OCI-M2 (cell line): Measurements from ENCODE around the gene PCK2.

Experiments
- DNase-seq: peaks from one replicate; lab custom pipeline; 2025; ENCODE audit not compliant: unreplicated experiment; lab: John Stamatoyannopoulos, UW

Gene PCK2

DNA sequence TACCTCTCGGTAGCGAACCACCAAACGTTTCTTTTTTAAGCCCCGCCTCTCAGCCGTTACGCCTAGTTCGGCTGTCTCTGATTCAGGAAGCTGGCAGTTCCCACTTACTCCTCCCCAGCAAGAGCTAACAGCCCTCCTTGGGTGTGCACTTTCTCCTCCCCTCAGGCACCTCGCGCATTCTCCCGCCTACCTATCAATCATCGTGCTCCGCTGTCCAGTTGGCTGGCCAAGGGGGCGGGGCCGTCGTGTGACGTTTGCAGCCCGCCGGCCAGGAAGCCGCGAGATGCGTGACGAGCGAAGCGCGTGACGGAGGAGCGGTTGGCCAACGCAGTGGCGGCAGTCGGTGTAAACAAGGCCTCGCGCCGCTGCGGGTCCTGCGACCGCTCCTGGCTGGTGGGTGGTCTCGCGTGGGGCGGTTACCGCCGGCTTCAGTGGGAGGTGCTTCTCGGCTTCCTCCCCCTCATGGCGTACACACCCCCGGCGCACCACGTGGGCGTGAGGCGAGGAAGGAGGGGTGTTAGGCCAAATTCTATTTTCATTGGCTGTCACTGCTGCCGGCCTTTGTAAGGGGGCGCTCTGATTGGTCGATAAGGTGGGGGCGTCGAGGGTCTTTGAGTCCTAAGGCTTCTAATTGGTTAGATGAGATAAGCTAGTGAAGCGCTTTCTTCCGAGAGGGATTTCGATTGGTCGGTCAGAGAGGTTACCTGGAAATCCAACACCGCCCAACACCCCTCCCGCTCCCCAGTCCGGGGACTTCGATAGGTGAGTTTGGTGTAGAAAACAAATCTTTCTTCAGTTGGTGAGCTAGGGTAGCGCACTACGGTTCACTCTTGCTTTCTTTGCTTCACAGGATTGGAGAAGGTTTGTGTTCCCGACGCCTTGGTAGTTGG lies 20.7 kb downstream of the PCK2 start, which contains the start of the genes DCAF11 and NRL:
TSS of gene DCAF11 (plus strand) at position 246 of the 890 bp plus-strand sequence. CDS start 818 bp downstream, outside the sequence.
TSS of gene NRL (minus strand) at position 418 of the 890 bp plus-strand sequence. CDS start 32,101 bp downstream, outside the sequence.
- peak; percentile 96 for DNase-seq

DNA sequence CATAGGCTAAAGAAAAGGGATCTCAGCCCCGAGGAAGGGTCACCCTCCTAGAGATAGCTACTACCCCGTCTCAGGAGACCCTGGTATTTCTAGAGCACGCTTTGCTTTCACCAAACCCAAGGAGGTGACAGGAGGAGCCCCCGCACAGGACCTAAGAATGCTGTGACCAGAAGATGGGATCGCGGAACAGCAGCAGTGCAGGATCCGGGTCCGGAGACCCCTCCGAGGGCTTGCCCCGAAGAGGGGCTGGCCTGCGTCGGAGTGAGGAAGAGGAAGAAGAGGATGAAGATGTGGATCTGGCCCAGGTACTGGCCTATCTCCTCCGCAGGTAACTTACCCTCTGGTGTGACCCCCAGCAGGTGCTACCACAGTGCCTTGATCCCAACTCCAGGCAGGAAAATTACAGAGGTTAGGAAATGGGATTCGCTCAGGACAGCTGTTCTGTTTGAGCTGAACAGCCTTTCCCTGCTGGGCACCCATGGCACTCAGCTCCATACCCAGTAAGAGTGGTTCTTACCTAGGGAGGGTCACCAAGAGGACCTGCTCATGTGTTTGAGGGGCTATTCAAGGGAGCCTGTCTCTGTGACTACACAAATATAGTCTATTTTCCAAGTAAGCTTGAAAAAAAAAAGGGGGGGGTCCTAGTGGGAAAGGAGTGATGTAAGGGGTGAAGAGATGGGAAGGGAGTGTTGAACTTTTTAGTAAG lies 21.5 kb downstream of the PCK2 start:
- DNase-seq = no peak

DNA sequence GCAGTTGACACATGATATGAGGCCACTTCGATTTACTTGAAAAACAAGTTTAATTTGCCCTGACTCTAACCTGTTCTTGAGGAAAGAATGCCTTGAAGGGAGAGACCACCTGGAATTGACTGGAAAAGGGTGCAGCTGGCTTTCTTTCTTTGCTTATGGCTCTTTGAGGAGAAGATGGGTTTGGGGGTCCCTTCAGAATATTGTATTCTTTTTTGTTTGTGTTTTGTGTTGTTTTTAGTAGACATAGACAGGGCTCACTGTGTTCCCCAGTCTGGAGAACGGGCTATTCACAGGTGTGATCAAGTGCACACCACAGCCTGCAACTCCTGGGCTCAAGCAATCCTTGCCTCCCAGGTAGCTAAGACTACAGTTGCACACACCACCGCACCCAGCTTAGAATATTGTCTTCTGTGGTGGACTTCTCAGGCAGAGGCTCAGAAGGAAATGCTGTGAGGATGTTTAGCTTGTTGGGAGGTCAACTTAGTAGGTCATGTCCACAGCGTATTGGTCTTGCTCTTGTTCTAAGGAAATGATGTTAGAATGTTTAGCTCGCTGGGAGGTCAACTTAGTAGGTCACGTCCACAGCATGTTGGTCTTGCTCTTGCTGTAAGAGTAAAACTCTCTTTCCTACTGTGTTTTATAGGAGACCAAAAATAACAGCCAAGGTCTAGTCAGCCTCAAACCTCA lies 22.2 kb downstream of the PCK2 start:
- DNase-seq = no peak

GRCh38 chr14:24117179-24117578 lies 23.1 kb downstream of the PCK2 start:
- DNase-seq = no peak

DNA sequence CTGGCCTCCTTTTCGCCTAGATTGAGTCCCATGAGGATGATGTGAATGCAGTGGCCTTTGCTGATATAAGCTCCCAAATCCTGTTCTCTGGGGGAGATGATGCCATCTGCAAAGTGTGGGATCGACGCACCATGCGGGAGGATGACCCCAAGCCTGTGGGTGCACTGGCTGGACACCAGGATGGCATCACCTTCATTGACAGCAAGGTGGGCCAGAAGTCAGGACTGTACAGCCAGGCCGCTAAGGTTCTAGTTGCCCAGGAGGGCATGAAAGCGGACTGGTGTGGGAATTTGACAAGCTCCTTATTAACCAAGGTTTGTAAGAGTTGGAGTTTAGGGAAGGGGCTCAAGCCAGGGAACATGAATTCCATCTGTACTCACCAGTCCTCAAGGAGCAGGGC lies 25.6 kb downstream of the PCK2 start:
- DNase-seq = no peak

DNA sequence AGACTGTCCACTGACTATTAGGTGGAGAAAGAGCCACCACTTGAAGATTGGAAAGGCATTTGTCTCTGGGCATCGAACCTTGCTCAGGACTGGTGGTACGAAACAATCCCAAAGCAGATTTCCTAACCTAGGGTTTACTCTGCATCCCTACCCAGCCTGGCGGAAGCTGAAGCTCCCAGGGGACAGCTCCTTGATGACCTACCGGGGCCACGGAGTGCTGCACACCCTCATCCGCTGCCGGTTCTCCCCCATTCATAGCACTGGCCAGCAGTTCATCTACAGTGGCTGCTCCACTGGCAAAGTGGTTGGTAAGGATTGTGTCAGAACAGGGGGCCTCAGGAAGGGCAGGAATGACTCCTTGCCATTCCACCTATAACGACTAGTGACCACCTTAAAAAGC lies 27.1 kb downstream of the PCK2 start:
- no peak for DNase-seq

DNA sequence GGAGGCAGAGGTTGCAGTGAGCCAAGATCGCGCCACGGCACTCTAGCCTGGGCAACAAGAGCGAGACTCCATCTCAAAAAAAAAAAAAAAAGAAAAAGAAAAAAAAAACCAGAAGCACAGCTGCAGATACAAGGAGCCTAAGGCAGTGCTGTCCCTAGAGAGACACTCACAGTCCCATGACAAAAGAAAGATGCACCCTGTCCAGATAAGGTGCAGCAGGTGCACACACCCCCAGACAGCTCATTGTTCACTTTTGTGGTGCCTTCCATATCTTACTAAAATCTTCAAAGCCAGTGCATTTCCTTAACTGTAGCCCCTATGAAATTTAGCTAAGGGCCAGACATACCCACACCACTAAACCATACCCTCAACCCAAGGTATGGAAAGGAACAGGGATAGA lies 28.3 kb downstream of the PCK2 start:
- DNase-seq = no peak

- DNase-seq = no peak
Measured at GRCh38 chr14:24122898-24123297, 28.8 kb downstream of the PCK2 start.

DNA sequence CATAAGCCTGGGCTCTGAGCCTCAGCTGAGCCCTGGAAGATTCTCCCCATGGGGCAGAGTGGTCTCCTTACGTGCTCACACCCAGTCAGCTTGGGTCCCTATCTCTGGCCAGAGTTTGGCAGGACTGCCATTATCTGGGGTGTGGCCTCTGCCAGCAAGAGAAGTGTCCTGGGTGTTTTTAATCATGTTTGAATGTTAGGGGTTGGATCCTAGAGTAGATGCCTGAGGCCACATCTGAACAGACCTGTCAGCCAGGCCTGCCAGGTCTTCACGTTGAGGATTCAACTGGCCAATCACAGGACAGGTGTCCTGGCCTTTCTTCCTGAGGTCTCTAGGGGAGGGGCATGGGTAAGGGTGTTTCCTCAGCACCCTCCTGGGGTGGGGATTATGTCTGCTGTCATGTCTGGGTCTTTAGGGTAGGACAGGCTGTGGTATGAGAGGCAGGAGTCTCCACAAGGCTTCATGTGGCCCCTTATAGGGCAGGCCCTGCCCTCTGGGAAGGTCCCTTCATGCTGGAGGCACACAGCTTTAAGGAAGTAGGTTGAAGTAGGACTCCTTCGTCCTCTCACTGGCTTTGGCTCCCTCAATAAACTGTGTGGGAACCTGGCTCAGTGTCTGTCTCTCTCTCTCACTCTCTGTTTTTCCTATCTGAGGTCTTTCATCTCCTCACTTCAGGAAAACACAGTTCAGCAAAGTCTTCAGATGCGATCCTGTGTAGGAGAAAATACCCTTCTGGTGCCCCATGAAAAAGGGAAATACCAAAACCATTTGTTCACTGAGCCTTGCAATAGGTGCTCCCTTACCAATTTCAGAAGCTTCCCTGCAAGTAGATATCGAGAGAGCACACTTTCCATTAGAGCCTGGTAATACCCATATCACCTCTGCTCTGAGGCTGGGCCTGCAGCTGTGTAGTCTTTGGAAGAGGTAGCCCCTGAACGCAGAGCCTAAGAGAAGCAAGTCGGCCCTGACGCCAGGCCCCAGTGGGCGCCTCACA lies 29.6 kb downstream of the PCK2 start:
- DNase-seq = no peak

- DNase-seq = no peak
Measured at GRCh38 chr14:24126939-24127338, 32.8 kb downstream of the PCK2 start.

GRCh38 chr14:24127673-24128072 lies 33.6 kb downstream of the PCK2 start:
- no peak for DNase-seq

DNA sequence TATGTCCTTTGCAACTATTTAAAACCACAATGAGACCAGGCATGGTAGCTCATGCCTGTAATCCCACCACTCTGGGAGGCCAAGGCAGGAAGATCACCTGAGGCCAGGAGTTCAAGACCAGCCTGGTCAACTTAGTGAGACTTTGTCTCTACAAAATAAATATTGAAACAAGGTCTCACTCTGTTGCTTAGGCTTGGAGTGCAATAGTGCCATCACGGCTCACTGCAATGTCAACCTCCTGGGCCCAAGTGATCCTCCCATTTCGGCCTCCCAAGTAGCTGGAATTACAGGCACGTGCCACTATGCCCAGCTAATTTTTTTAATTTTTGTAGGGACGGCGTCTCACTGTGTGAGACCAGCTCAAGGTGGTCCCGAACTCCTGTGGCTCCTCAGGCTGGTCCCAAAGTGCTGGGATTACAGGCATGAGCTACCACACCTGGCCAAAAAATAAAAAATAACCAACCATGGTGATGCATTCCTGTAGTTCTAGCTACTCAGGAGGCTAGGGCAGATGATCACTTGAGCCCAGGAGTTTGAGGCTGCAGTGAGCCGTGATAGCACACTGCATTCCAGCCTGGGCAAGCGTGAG lies 35.4 kb downstream of the PCK2 start:
- DNase-seq = no peak

- no peak for DNase-seq
Measured at GRCh38 chr14:24130380-24130716, 36.2 kb downstream of the PCK2 start, which contains the start of gene FITM1. Gene FITM1, plus strand, starts transcription at chr14:24130659. Its CDS starts 905 bp downstream, at chr14:24131564.

DNA sequence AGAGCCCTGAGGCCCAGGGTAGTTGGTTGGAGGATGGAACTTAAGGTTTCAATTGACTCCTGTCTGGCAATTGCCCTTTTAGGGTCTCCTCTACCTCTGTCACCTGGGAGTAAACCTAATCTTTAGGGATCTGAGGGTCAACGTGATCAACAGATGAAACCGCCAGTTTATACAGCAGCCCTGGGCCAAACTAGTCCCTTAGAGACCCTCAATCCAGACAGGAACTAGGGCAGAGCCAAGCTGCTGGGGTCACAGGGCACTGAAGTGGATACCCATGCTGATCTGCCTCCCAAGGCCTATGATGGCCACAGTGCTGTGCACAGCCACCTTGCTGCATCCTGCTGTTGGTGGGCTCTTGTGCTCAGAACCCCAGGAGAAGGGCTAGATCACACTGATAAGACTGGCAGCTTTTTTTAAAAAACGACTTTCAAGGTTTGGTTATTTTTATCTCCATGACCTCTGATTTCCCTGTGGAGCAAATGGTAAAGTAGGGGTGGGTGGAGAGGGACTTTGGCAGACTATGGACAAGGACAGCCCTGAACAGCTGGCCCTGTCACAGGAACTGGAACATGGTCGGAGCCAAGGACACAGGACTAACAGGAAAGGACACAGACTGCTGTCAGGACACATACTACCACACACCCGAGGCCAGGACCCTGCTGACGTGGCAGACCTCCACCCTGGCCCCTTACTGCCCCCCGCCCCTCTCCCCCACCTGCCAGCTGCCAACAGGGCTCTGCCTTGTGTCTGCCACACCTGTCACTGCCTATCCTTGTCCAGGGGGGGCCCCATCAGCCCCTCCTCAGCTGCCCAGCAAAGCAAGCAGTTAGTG lies 36.8 kb downstream of the PCK2 start:
- DNase-seq = no peak

- DNase-seq = no peak
Measured at GRCh38 chr14:24131549-24131966, 37.4 kb downstream of the PCK2 start.

GRCh38 chr14:24132061-24132685 lies 38.1 kb downstream of the PCK2 start:
- DNase-seq = no peak

- no peak for DNase-seq
Measured at GRCh38 chr14:24132976-24133375, 38.9 kb downstream of the PCK2 start.

DNA sequence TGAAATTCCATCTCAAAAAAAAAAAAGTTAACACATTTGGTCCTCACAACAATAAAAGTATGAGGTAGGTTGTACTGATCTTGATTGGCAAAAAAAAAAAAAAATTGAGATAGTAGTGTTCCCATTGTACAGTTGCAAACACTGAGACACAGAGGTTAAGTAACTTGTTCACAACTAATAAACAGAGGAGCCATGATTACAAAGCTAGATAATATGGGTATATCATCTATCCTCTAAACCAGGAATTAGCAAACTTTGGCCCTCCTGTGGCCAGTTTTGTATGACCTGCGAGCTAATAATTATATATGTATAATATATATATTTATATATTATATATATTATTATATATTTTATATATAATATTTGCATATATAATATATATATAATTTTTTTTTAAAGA lies 39.6 kb downstream of the PCK2 start:
- DNase-seq = no peak

- no peak for DNase-seq
Measured at GRCh38 chr14:24135584-24135833, 41.4 kb downstream of the PCK2 start.
